HL-60 (cell line): ENCODE data around the gene PAMR1.

Experiments
- DNase-seq, 2 experiments: peaks; one replicate each; pipeline ENCODE4 v3.0.0-alpha.2; 2010 to 2020; ENCODE audit warnings: low read depth in 1 of 2, low spot score in 1 of 2
- H3K27ac ChIP-seq: fragments of 250-450 bp; sonication (Bioruptor Pico); replicated peaks from 2 replicates; pipeline ENCODE4 v1.5.1; 2020; ENCODE audit warnings: mild to moderate bottlenecking, moderate library complexity
- H3K27me3 ChIP-seq: fragments of 250-450 bp; sonication (Bioruptor Pico); 2 replicates; pipeline ENCODE4 v1.5.1; 2021; ENCODE audit warnings: mild to moderate bottlenecking, moderate library complexity; ENCODE audit not compliant: insufficient read depth, poor library complexity, severe bottlenecking
- H3K4me3 ChIP-seq: replicated peaks from 2 replicates; pipeline ENCODE4 v1.5.1; 2011; ENCODE audit warnings: mild to moderate bottlenecking, control low read depth, low read length; ENCODE audit not compliant: insufficient read depth
- GABPA ChIP-seq: IDR thresholded peaks from 2 replicates; pipeline ENCODE4 v1.6.1; 2012; ENCODE audit warnings: low read depth
- POLR2AphosphoS5 ChIP-seq: IDR thresholded peaks from 2 replicates; pipeline ENCODE4 v1.6.1; 2012; ENCODE audit warnings: low read depth
- SPI1 ChIP-seq: IDR thresholded peaks from 2 replicates; pipeline ENCODE4 v1.6.1; 2012; ENCODE audit warnings: low read depth, mild to moderate bottlenecking, borderline replicate concordance
- TF ChIP-seq, protein P1 (sequence below): IDR thresholded peaks from 2 replicates; pipeline ENCODE4 v1.6.1; 2012; ENCODE audit warnings: low read depth; ENCODE audit not compliant: insufficient replicate concordance
- TF ChIP-seq, protein P2 (sequence below): IDR thresholded peaks from one replicate; pipeline ENCODE4 v1.5.1; 2011; ENCODE audit warnings: low read length, control low read depth, inconsistent platforms; ENCODE audit not compliant: insufficient read depth

Gene PAMR1

DNA sequence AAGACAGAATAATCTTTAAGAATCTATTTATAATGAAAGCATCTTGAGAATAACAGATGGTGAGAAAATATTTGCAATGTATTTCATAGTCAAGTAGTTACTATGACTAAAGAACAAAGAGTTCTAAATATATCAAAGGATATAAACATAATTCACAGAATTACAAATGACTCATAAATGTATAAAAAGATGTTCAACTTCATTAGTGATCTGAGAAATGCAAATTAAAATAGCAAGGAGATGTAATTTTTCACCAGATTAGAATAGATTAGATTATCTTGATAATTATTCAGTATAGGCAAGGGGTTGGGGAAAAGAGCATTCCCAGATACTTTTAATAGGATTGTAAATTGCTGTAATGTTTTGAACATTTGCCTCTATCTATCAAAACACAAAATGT is 30.1 kb upstream of the PAMR1 start:
- Histone ChIP-seq H3K27me3 (peaks cover 5% of the 10 kb centered on the region), H3K4me3 (no peak overlapping the region), H3K27ac (no peak overlapping the region)
- TF ChIP-seq, protein P1, sequence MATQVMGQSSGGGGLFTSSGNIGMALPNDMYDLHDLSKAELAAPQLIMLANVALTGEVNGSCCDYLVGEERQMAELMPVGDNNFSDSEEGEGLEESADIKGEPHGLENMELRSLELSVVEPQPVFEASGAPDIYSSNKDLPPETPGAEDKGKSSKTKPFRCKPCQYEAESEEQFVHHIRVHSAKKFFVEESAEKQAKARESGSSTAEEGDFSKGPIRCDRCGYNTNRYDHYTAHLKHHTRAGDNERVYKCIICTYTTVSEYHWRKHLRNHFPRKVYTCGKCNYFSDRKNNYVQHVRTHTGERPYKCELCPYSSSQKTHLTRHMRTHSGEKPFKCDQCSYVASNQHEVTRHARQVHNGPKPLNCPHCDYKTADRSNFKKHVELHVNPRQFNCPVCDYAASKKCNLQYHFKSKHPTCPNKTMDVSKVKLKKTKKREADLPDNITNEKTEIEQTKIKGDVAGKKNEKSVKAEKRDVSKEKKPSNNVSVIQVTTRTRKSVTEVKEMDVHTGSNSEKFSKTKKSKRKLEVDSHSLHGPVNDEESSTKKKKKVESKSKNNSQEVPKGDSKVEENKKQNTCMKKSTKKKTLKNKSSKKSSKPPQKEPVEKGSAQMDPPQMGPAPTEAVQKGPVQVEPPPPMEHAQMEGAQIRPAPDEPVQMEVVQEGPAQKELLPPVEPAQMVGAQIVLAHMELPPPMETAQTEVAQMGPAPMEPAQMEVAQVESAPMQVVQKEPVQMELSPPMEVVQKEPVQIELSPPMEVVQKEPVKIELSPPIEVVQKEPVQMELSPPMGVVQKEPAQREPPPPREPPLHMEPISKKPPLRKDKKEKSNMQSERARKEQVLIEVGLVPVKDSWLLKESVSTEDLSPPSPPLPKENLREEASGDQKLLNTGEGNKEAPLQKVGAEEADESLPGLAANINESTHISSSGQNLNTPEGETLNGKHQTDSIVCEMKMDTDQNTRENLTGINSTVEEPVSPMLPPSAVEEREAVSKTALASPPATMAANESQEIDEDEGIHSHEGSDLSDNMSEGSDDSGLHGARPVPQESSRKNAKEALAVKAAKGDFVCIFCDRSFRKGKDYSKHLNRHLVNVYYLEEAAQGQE: no peak
- TF ChIP-seq, protein P2, sequence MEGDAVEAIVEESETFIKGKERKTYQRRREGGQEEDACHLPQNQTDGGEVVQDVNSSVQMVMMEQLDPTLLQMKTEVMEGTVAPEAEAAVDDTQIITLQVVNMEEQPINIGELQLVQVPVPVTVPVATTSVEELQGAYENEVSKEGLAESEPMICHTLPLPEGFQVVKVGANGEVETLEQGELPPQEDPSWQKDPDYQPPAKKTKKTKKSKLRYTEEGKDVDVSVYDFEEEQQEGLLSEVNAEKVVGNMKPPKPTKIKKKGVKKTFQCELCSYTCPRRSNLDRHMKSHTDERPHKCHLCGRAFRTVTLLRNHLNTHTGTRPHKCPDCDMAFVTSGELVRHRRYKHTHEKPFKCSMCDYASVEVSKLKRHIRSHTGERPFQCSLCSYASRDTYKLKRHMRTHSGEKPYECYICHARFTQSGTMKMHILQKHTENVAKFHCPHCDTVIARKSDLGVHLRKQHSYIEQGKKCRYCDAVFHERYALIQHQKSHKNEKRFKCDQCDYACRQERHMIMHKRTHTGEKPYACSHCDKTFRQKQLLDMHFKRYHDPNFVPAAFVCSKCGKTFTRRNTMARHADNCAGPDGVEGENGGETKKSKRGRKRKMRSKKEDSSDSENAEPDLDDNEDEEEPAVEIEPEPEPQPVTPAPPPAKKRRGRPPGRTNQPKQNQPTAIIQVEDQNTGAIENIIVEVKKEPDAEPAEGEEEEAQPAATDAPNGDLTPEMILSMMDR: no peak
- TF ChIP-seq SPI1: no peak
- TF ChIP-seq GABPA: no peak
- no peak for TF ChIP-seq POLR2AphosphoS5
- DNase-seq: no peak

DNA sequence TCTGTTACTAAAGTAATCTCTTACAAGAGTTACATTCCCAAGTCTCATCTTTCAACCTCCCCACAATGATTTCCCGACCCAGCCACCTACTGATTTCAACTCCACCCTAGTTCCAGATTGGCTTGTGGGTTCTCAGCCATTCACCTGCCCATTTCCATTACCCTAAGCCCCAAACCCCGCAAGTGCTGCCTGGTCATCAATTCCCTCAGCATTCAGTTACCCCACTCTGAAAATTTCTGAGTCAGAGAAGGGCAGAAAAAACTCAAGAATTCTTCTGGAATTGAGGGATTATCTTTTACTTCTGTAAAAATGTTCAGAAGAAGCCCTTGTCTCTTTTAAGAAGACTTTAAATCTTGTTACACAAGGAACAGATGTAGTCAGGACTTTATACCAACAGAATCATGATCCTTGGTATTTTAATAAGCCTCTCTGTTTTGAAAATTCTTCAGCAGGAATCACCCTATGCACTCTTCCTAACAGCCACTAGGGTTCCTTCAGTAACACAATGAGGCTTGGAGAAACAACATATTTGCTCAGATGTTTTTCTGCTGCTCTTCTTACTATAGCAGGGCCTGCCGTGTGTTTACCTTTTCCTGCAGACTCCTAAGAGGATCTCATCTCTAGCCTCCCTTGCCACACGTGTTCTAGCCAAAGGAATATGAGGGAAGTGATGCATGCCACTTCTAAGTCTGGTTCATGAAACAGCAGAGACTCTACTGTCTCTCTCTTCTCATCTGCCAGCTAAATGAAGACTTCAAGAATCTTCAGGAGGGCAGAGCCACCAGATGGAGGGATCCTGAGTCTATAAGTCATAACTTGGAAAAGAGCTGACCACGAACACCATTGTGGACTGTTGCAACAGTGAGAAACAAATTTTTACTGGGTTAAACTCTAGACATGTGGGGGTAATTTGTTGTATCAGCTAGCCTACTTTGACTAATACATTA is 29.3 kb upstream of the PAMR1 start:
- no peak for DNase-seq
- TF ChIP-seq GABPA (no peak), POLR2AphosphoS5 (no peak), SPI1 (no peak)
- TF ChIP-seq, protein P2: no peak
- TF ChIP-seq, protein P1: no peak
- H3K4me3 ChIP-seq: no peak overlapping the region
- H3K27ac ChIP-seq: no peak overlapping the region
- H3K27me3 ChIP-seq: peaks cover 5% of the 10 kb centered on the region

DNA sequence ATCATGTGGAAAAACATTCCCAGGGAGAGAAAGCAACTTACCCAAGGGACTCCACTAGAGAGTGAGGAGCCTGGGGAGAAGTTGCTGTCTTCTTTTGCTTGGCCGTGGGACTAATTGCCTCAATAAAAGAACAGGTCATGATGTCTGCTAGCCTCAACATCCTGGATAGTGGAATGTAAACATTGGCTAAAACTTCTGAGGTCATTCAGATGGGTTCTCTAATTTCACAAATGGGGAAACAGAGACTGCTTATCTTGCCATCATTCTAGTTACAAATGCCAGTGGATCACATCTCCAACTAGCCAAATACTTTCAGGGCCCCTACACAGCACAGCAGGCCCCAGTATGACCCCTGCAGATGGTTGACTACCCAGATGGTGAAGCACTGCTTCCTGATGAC is 28.4 kb upstream of the PAMR1 start:
- H3K27ac ChIP-seq: no peak overlapping the region
- H3K4me3 ChIP-seq: no peak overlapping the region
- peaks cover 5% of the 10 kb centered on the region for H3K27me3 ChIP-seq
- TF ChIP-seq, protein P1: no peak
- TF ChIP-seq POLR2AphosphoS5: no peak
- TF ChIP-seq GABPA: no peak
- TF ChIP-seq, protein P2: no peak
- TF ChIP-seq SPI1: no peak
- no peak for DNase-seq
